GM21360 (cell line): Measurements from ENCODE around the gene BCL7A.

Source experiments
- ATAC-seq: cut with Tn5 transposase; IDR thresholded peaks from one replicate; pipeline ENCODE4 v1.9.1; 2021; ENCODE audit warnings: mild to moderate bottlenecking, moderate library complexity; ENCODE audit not compliant: unreplicated experiment

Gene BCL7A

GRCh38 chr12:122072031-122072970 is 50.6 kb downstream of the BCL7A start:
- no peak for ATAC-seq

- ATAC-seq = no peak
These were observed 52.1 kb downstream of the BCL7A start for GRCh38 chr12:122073815-122074214.

GRCh38 chr12:122076743-122077495 is 55.2 kb downstream of the BCL7A start:
- ATAC-seq = no peak

GRCh38 chr12:122078141-122079032 is 56.7 kb downstream of the BCL7A start, which contains the start of gene MLXIP:
Gene MLXIP (plus strand): TSS chr12:122078756. CDS start chr12:122078854, 98 bp downstream.
- peak; percentile 69 for ATAC-seq

GRCh38 chr12:122079033-122079531 is 57.4 kb downstream of the BCL7A start:
- ATAC-seq = no peak

GRCh38 chr12:122079532-122080081 is 57.9 kb downstream of the BCL7A start:
- ATAC-seq = no peak

GRCh38 chr12:122080149-122081082 is 58.7 kb downstream of the BCL7A start:
- no peak for ATAC-seq

- ATAC-seq = no peak
These were observed 59.5 kb downstream of the BCL7A start for GRCh38 chr12:122081083-122081696.

- no peak for ATAC-seq
These were observed 60.1 kb downstream of the BCL7A start for GRCh38 chr12:122081697-122082221.

- ATAC-seq = no peak
These were observed 61.1 kb downstream of the BCL7A start for GRCh38 chr12:122082621-122083356.

- ATAC-seq = no peak
These were observed 63.2 kb downstream of the BCL7A start for GRCh38 chr12:122084857-122085405.

- no peak for ATAC-seq
These were observed 63.9 kb downstream of the BCL7A start for GRCh38 chr12:122085591-122085990.

- ATAC-seq = no peak
These were observed 64.4 kb downstream of the BCL7A start for GRCh38 chr12:122086116-122086515.

GRCh38 chr12:122086641-122087285 is 65.1 kb downstream of the BCL7A start:
- ATAC-seq = no peak

GRCh38 chr12:122087431-122088178 is 65.9 kb downstream of the BCL7A start:
- ATAC-seq = no peak

GRCh38 chr12:122088179-122088810 is 66.6 kb downstream of the BCL7A start:
- no peak for ATAC-seq
